Measurements from ENCODE around the gene DPF3.

The DPF3 gene

DNA sequence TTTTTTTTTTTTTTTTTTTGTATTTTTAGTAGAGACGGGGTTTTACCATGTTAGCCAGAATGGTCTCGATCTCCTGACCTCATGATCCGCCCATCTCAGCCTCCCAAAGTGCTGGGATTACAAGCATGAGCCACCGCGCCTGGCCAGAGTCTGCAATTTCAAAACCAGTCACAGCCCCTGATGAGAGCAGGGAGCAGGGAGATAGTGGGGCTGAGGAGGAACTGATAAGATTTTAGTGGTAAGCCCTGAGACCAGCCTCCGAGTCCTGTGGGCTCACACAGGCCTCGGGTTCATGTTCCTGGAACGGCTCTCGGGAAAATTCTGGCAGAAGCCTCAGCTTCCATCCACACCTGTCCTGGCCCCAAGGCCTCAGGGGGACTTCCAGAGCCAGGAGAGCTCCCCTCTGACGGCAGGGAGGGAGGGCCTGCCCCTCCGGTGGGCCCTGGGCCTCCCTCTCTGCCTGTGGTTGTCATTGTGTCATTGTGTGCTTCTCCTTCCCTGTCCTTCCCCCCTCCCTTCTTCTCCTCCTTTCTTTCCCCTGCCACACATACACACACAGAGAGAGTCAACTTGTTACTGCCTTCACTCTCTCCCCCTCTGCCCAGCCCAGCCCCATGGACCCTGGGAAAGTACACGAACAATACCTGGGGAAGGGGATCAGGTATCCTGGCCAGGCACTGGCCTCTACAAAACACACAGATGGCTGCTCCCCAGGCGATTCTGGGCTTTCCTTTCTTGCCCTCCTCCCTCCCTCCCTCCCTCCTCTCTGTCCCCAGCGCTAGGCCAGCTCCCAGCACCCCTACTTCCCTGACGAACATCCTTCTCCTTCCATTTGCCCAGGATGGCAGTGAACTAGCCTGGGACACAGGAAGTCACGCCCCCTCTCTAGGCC is 294.1 kb downstream of the DPF3 start:
- DNase-seq (ENCODE audit: low spot score): no peak

GRCh38 chr14:72598306-72598705 is 295.6 kb downstream of the DPF3 start:
- DNase-seq (ENCODE audit: low spot score): no peak

DNA sequence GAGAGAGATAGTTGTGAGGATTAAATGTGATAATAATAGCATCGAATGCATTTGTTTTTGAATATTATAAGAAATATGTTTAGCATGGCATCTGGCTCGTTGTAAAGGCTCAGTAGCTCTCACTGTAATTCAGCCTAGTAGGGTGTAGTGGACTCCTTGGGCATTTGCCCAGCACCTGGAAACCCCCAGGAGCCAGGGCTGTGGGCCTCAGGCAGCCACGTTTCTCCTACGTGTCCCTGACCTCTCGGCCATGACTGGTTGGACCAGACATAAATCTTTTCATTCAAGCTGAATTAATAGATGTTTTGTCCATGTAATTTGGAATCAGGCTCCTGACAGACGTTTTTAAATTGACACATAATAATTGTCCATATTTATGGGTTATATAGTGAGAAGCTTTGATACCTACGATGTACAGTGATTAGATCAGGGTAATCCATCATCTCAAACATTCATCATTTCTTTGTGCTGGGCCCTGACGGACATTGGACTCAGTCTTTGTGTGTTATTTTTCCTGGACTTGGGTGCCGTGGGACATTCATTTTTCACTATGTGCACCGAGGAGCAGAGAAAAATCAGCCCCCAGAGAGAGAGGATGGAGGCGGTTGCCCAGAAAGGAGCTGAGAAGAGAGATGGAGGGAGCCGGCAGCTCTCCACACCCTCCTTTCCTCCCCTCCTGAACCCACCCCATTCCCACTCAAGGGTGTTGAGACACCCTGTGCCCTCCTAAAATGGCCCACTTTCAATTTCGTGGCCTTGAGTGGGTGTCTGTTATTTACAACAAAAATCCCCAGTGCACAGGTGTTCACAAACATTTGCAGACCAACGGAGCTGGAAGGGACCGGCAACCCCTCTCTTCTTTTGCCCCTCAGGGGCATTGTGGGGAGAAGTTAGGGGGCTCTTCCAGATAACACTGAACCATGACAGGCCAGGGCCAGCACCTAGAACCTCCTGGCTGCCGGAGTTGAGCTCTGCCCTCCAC is 296.4 kb downstream of the DPF3 start:
- DNase-seq (ENCODE audit: low spot score): no peak

DNA sequence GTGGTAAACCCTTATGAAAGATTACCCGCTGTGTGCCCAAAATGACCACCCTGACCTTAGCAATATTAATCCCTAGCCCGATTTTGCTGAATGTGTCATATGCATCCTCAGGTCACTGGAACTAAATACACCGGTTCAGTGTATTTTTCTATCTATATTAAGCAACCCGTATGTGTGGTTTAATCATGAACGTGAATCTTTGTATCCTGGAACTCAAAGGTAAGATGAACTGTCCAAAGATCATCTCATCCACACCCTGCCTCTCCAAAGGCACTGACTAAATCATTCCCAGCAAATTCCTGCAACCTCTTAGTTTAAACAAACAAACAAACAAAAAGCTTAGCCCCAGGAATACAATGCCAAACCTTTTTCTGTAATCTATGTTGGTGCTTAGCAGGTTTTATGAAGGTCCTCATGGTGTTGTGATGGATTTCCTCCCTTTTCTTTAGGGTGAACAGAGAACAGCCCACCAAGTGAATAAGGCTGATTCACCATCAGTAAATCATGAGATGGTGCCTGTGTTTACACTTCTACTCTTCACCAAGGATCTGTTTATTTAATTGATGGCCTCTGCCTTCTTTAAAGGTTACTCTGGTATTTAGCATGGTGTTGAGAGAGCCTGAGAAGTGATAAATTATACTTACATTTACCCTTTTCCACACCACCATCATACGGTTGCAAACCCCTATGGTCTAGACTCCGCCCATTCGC is 298.6 kb downstream of the DPF3 start:
- DNase-seq (ENCODE audit: low spot score): no peak

DNA sequence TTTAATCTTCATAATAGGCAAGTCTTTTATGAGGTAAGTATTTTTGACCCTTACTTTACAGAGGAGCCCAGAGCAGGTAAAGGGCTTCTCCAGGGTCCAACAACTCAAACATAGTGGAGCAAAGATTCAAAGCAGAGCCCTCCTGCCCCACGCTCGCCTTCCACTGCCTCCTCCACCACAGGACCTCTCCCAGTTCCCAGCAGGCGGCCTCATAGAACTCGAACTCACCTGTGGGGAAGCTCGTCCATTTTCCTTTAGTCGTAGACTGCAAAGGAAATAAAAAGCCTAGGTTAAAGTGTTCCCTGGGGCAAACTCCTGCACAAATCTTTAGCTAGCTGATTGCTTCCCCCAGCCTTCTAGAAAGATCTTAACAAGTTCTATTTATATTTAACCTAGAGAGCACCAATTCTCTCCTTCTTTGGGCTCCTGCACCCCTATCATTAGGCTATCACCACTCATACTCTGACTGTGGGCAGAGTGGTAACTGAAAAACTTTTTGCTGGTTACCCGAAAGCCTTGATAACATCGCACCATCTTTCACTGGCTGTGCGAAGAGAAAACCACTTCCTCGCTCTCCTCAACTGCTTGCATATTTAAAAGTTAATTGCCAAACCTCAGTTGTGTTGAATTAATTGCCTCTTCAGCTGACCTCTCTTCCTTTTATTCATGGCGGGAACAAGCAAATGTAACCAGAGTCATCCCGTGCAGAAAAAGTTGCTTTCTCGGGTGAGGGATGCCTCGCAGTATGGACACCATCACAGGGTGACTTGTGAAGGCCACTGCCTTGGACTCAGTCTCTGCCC is 299.6 kb downstream of the DPF3 start:
- DNase-seq (ENCODE audit: low spot score): no peak

GRCh38 chr14:72591391-72591790 is 302.5 kb downstream of the DPF3 start:
- no peak for DNase-seq (ENCODE audit: low spot score)

DNA sequence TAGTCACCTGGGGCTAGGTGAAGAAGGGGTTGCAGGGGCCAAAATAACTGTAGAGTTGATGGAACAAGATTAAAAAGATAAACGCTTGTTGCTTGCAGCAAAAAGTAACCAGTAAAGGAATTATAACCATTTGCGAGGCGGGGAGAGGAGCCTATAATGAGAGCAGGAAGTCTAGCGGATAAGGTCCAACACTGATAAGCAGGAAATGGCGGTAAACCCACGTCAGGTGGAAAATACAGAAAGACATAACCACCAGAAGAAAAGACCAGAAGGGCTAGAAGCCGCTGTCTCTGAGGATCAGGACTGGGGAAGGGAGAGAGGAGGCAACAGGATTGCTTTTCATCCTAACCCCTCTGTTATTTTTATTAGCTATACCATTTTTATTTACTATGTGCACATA is 303.3 kb downstream of the DPF3 start:
- DNase-seq (ENCODE audit: low spot score): no peak

- DNase-seq (ENCODE audit: low spot score): no peak
Observed at GRCh38 chr14:72589652-72590051, 304.2 kb downstream of the DPF3 start.

DNA sequence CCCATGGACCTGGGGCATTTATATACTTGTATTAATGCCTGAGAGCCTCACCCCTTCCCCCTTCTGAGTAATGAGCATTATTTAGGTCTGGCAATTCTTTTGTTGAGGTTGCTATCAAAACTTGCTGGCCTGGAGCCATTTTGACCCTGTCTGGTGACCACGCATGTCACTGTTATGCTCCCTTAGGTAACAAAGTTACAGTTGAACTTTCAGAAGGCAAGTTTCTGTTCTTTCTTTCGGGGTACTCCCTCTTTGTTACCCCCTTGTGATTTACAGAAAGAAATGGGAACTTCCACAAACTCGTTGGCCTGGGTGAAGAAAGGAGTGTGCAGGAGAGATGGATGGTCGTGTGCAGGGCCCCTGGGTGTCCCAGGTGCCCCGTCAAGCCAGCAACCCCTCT is 305.4 kb downstream of the DPF3 start:
- DNase-seq (ENCODE audit: low spot score): no peak

- DNase-seq (ENCODE audit: low spot score): no peak
Observed at GRCh38 chr14:72583316-72584272, 310.3 kb downstream of the DPF3 start.

- DNase-seq (ENCODE audit: low spot score): no peak
Observed at GRCh38 chr14:72582582-72582981, 311.3 kb downstream of the DPF3 start.

DNA sequence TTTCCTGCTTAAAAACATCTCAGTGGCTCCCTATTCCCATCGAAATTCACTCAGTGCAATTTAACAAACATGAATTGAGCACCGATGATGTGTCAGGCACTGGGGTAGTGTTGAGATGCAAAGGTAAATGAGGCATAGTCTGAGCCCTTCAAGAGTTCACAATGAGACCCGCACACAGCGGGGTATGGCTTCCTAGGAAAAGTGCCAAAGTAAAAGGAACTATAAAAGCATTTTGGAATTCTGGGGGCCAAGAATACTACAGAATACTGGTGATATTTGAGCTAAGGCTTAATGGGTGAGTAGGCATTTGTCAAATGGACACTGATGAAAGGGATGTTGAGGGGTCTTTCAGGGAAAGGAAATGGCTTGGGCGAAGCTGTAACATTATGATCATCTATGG is 315.4 kb downstream of the DPF3 start:
- no peak for DNase-seq (ENCODE audit: low spot score)

DNA sequence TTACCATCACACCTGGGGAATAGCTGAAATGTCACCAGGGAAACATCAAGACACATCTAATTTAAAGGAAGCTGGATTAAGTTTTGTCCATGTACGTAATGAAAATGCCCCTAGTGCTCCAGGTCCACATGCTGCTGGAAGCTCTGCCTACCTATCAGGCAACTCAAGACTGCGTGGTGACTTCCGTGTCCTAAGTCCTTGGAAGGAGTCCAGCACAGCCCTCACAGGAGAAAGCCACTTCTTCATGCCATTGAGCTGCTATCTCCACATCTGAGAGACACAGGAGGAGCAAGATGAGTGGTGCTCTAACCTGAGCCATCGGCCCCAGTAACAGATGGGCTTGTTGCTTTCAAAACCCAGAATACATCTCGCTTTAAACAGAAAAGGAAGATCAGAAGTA is 316.4 kb downstream of the DPF3 start:
- no peak for DNase-seq (ENCODE audit: low spot score)

- no peak for DNase-seq (ENCODE audit: low spot score)
Observed at GRCh38 chr14:72576258-72576657, 317.6 kb downstream of the DPF3 start.

- no peak for DNase-seq (ENCODE audit: low spot score)
Observed at GRCh38 chr14:72574715-72575114, 319.2 kb downstream of the DPF3 start.

DNA sequence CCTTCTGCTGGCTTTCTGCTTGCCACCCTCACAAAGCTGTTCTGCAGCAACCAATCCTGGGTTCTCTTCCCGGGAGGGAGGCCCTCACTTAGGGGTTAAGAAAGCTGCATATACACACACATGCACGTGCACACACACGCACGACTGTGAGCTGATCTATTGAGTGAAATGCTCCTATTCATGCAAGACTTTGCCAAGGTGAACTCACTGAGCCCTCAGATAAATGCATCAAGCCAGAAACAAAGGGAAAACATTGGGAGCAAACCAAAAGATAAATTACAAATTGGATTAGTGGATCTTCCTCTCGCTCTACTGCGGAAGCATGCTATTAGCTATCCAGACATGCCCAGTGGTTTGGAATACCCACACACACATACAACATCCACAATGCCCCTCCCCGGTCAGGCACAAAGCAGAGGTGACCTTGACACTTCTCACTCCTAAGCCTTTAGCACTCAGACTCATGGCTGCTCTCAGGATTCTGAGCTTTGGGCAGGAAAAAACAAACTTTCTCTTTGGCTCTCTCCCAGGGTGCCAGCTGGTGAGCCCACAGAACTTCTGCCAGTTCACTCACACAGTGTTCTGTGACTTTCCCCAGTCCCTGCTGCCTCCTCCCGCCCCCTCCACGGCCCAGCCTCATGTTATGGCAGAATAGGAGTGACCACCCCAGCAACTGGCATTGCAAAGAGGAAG is 320.0 kb downstream of the DPF3 start:
- DNase-seq (ENCODE audit: low spot score): peak; percentile 27

Data from Ammon's horn (tissue), 1 donor.